K562 (cell line): ENCODE results near the gene MCAM. TPM values are rescaled to one million over a fixed set of nuclear protein-coding genes. Genes with fewer than 3 reads are reported as not detected.

Source experiments
- ASH1L ChIP-seq: fragments of 450-650 bp; IDR thresholded peaks from 2 replicates; pipeline ENCODE4 v1.6.1; 2018; ENCODE audit warnings: borderline replicate concordance, mild to moderate bottlenecking, low read depth; ENCODE audit not compliant: partially characterized antibody
- CCNT2 ChIP-seq: IDR thresholded peaks from 2 replicates; pipeline ENCODE4 v1.6.1; 2011; ENCODE audit warnings: borderline replicate concordance, low read depth, mild to moderate bottlenecking, moderate library complexity, mixed read lengths, low read length; ENCODE audit not compliant: insufficient read length; ENCODE audit errors: extremely low read depth
- EP300 ChIP-seq: IDR thresholded peaks from 2 replicates; pipeline ENCODE4 v1.6.1; 2012; ENCODE audit warnings: low read length, improper control_type of control experiment
- IFI16 ChIP-seq: fragments of 250-450 bp; sonication (Bioruptor Pico); IDR thresholded peaks from 2 replicates; pipeline ENCODE4 v2.1.2; 2022; ENCODE audit warnings: mild to moderate bottlenecking, inconsistent platforms
- JUN ChIP-seq, 2 experiments: sonication (generic) in 1 of 2; formaldehyde crosslinking in 1 of 2; IDR thresholded peaks; 2 replicates each; pipeline versions ENCODE4 v1.6.1 to v1.8.0; 2012 to 2022; ENCODE audit warnings: borderline replicate concordance in 2 of 2, mild to moderate bottlenecking in 2 of 2, improper control_type of control experiment in 1 of 2, low read depth in 1 of 2, low read length in 1 of 2, missing genetic modification reagents in 1 of 2
- KDM4B ChIP-seq, 2 experiments: fragments of 450-650 bp in 1 of 2; sonication (generic) in 1 of 2; IDR thresholded peaks; 2 replicates each; pipeline ENCODE4 v1.6.1; 2016 to 2017; ENCODE audit warnings: borderline replicate concordance in 2 of 2, antibody characterized with exemption in 1 of 2, low read depth in 1 of 2, mild to moderate bottlenecking in 1 of 2
- MTA2 ChIP-seq: fragments of 450-650 bp; IDR thresholded peaks from 2 replicates; pipeline ENCODE4 v1.6.1; 2016; ENCODE audit warnings: low read depth
- NFIC ChIP-seq: fragments of 450-650 bp; IDR thresholded peaks from 2 replicates; pipeline ENCODE4 v1.6.1; 2017; ENCODE audit warnings: mild to moderate bottlenecking, inconsistent platforms
- PCBP1 ChIP-seq: fragments of 200-400 bp; formaldehyde crosslinking; IDR thresholded peaks from 2 replicates; pipeline ENCODE4 v1.6.1; 2018; ENCODE audit warnings: mild to moderate bottlenecking, low read depth, low read length; ENCODE audit not compliant: poor library complexity, severe bottlenecking
- PCBP2 ChIP-seq: fragments of 200-400 bp; formaldehyde crosslinking; IDR thresholded peaks from 2 replicates; pipeline ENCODE4 v1.6.1; 2018; ENCODE audit warnings: low read length, low read depth, mild to moderate bottlenecking, moderate library complexity; ENCODE audit not compliant: poor library complexity, severe bottlenecking
- U2AF2 ChIP-seq: fragments of 200-400 bp; formaldehyde crosslinking; optimal IDR thresholded peaks from 2 replicates; pipeline ENCODE3; 2017; ENCODE audit warnings: low read depth, mild to moderate bottlenecking, low read length
- ZNF431 ChIP-seq: sonication (generic); formaldehyde crosslinking; IDR thresholded peaks from 2 replicates; pipeline ENCODE4 v1.8.0; 2022; ENCODE audit warnings: mild to moderate bottlenecking, missing genetic modification reagents
- ZNF780A ChIP-seq: fragments of 250-450 bp; sonication (Bioruptor Pico); IDR thresholded peaks from 2 replicates; pipeline ENCODE4 v1.5.0; 2021; ENCODE audit warnings: mild to moderate bottlenecking
- polyA plus RNA-seq, 8 experiments: library from polyadenylated mRNA; depleted of rRNA in 4 of 8; stranded (reverse) in 5 of 8; unstranded in 3 of 8; fragments of >200 nt; fragmentation: Nextera tagmentation in 2 of 8; fragmentation: Illumina TruSeq in 1 of 8; extraction: Ambion mirVana in 2 of 8; extraction: Trizol in 1 of 8; gene quantifications; 2 replicates each; pipeline versions ENCODE4 v1.2.1 to v1.2.3, GENCODE V29; 2011 to 2014; ENCODE audit warnings: inconsistent platforms in 1 of 8, missing spikeins in 1 of 8
- total RNA-seq, 7 experiments: library from RNA; depleted of rRNA in 6 of 7; stranded (reverse); fragments of >200 nt in 6 of 7; fragmentation: Illumina TruSeq in 2 of 7; extraction: Trizol in 2 of 7; gene quantifications; 2 replicates each; pipeline versions ENCODE4 v1.2.1 to v1.2.3, GENCODE V29; 2011 to 2021; ENCODE audit warnings: low replicate concordance in 1 of 7
- TF ChIP-seq, protein P1 (sequence below): fragments of 150-350 bp; IDR thresholded peaks from 2 replicates; pipeline ENCODE4 v1.6.1; 2014; ENCODE audit warnings: low read depth, mild to moderate bottlenecking, low read length, borderline replicate concordance
- TF ChIP-seq, protein P2 (sequence below): fragments of 450-650 bp; conservative IDR thresholded peaks from 2 replicates; pipeline ENCODE4 v1.6.1; 2016; ENCODE audit warnings: missing genetic modification characterization, low read depth, mild to moderate bottlenecking, control low read depth, missing compliant biosample characterization
- TF ChIP-seq, protein P3 (sequence below): fragments of 250-450 bp; sonication (Bioruptor Pico); IDR thresholded peaks from 2 replicates; pipeline ENCODE4 v1.5.0; 2022; ENCODE audit warnings: mild to moderate bottlenecking
- TF ChIP-seq, protein P4 (sequence below): fragments of 250-450 bp; sonication (Bioruptor Pico); IDR thresholded peaks from 2 replicates; pipeline ENCODE4 v1.9.0; 2021; ENCODE audit warnings: mild to moderate bottlenecking, inconsistent platforms

MCAM gene
- total and polyA plus RNA-seq, 9 of the 15 experiments (the other 6 are each of a cell fraction or from before 2014, with no cell fraction given): 14.7 to 118 (median 53.6) TPM

DNA sequence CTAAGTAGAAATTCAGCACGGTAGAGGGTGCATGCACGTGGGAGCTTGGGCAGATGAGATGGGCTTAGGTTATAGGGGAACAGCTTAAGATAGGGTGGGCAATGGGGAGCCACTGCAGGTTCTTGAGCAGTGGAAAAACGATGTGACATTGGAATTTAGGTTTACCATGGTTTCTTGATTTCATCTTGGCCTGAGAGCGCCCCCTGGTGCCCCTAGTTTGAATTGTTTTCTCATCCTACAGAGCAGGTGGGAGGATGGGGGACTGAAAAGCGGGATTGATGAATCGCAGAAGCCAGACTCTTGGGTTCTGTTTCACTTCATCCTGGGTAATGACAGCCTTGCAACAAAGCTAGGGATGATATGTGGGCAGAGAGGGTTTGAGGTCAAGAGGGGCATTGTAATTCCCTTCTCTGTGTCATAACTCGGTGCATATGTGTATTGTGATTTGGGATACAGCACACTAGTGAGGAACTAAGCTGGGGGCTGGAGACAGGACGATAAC lies 6.7 kb upstream of the MCAM start (continued):
- TF ChIP-seq, protein P1, sequence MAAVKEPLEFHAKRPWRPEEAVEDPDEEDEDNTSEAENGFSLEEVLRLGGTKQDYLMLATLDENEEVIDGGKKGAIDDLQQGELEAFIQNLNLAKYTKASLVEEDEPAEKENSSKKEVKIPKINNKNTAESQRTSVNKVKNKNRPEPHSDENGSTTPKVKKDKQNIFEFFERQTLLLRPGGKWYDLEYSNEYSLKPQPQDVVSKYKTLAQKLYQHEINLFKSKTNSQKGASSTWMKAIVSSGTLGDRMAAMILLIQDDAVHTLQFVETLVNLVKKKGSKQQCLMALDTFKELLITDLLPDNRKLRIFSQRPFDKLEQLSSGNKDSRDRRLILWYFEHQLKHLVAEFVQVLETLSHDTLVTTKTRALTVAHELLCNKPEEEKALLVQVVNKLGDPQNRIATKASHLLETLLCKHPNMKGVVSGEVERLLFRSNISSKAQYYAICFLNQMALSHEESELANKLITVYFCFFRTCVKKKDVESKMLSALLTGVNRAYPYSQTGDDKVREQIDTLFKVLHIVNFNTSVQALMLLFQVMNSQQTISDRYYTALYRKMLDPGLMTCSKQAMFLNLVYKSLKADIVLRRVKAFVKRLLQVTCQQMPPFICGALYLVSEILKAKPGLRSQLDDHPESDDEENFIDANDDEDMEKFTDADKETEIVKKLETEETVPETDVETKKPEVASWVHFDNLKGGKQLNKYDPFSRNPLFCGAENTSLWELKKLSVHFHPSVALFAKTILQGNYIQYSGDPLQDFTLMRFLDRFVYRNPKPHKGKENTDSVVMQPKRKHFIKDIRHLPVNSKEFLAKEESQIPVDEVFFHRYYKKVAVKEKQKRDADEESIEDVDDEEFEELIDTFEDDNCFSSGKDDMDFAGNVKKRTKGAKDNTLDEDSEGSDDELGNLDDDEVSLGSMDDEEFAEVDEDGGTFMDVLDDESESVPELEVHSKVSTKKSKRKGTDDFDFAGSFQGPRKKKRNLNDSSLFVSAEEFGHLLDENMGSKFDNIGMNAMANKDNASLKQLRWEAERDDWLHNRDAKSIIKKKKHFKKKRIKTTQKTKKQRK: no peak
- TF ChIP-seq NFIC (no peak), PCBP1 (no peak), KDM4B (IDR thresholded peaks at IDR 0.05; ENCODE audit: borderline replicate concordance in 2 of 2, low read depth in 1 of 2) (no peak), CCNT2 (no peak), ZNF780A (CRISPR knock-in tag) (no peak), IFI16 (CRISPR knock-in tag) (no peak), PCBP2 (no peak), ASH1L (no peak), ZNF431 (CRISPR knock-in tag) (no peak), U2AF2 (no peak), JUN (IDR thresholded peaks at IDR 0.05; ENCODE audit: borderline replicate concordance, low read depth, low read length) (no peak), JUN (CRISPR knock-in tag; IDR thresholded peaks at IDR 0.05; ENCODE audit: borderline replicate concordance) (no peak), MTA2 (no peak), EP300 (no peak; the same call in 1 of the 2 replicates)
- TF ChIP-seq, protein P2, sequence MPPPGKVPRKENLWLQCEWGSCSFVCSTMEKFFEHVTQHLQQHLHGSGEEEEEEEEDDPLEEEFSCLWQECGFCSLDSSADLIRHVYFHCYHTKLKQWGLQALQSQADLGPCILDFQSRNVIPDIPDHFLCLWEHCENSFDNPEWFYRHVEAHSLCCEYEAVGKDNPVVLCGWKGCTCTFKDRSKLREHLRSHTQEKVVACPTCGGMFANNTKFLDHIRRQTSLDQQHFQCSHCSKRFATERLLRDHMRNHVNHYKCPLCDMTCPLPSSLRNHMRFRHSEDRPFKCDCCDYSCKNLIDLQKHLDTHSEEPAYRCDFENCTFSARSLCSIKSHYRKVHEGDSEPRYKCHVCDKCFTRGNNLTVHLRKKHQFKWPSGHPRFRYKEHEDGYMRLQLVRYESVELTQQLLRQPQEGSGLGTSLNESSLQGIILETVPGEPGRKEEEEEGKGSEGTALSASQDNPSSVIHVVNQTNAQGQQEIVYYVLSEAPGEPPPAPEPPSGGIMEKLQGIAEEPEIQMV (tag): no peak
- TF ChIP-seq, protein P3, sequence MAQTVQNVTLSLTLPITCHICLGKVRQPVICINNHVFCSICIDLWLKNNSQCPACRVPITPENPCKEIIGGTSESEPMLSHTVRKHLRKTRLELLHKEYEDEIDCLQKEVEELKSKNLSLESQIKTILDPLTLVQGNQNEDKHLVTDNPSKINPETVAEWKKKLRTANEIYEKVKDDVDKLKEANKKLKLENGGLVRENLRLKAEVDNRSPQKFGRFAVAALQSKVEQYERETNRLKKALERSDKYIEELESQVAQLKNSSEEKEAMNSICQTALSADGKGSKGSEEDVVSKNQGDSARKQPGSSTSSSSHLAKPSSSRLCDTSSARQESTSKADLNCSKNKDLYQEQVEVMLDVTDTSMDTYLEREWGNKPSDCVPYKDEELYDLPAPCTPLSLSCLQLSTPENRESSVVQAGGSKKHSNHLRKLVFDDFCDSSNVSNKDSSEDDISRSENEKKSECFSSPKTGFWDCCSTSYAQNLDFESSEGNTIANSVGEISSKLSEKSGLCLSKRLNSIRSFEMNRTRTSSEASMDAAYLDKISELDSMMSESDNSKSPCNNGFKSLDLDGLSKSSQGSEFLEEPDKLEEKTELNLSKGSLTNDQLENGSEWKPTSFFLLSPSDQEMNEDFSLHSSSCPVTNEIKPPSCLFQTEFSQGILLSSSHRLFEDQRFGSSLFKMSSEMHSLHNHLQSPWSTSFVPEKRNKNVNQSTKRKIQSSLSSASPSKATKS (CRISPR knock-in tag): no peak
- TF ChIP-seq, protein P4, sequence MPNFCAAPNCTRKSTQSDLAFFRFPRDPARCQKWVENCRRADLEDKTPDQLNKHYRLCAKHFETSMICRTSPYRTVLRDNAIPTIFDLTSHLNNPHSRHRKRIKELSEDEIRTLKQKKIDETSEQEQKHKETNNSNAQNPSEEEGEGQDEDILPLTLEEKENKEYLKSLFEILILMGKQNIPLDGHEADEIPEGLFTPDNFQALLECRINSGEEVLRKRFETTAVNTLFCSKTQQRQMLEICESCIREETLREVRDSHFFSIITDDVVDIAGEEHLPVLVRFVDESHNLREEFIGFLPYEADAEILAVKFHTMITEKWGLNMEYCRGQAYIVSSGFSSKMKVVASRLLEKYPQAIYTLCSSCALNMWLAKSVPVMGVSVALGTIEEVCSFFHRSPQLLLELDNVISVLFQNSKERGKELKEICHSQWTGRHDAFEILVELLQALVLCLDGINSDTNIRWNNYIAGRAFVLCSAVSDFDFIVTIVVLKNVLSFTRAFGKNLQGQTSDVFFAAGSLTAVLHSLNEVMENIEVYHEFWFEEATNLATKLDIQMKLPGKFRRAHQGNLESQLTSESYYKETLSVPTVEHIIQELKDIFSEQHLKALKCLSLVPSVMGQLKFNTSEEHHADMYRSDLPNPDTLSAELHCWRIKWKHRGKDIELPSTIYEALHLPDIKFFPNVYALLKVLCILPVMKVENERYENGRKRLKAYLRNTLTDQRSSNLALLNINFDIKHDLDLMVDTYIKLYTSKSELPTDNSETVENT: no peak
